K562 (cell line): Measurements from ENCODE around the gene ALDH16A1. TPM values are rescaled to one million over a fixed set of nuclear protein-coding genes. Genes with fewer than 3 reads are reported as not detected.

Source experiments
- ATF3 ChIP-seq, 2 experiments: fragments of 450-650 bp in 1 of 2; sonication (generic) in 1 of 2; formaldehyde crosslinking in 1 of 2; IDR thresholded peaks in 1 of 2; conservative IDR thresholded peaks in 1 of 2; 2 replicates each; pipeline versions ENCODE4 v1.6.1 to v1.8.1; 2016 to 2023; ENCODE audit warnings: mild to moderate bottlenecking in 2 of 2, moderate library complexity in 2 of 2, inconsistent platforms in 1 of 2, missing genetic modification reagents in 1 of 2
- BCLAF1 ChIP-seq, 2 experiments: fragments of 450-650 bp in 1 of 2; IDR thresholded peaks; 2 replicates each; pipeline ENCODE4 v1.6.1; 2011 to 2017; ENCODE audit warnings: low read depth in 2 of 2, antibody characterized with exemption in 1 of 2, borderline replicate concordance in 1 of 2, low read length in 1 of 2, mild to moderate bottlenecking in 1 of 2, mixed read lengths in 1 of 2; ENCODE audit not compliant: control insufficient read depth in 1 of 2
- CREB3 ChIP-seq: fragments of 450-650 bp; conservative IDR thresholded peaks from 2 replicates; pipeline ENCODE4 v1.6.1; 2016; ENCODE audit warnings: missing genetic modification characterization, low read depth, mild to moderate bottlenecking, missing compliant biosample characterization, moderate library complexity
- E2F6 ChIP-seq, 2 experiments: IDR thresholded peaks; 2 replicates each; pipeline ENCODE4 v1.6.1; 2011; ENCODE audit warnings: borderline replicate concordance in 1 of 2, control low read depth in 1 of 2, low read depth in 1 of 2, low read length in 1 of 2, mild to moderate bottlenecking in 1 of 2, mixed read lengths in 1 of 2, moderate library complexity in 1 of 2; ENCODE audit not compliant: insufficient read depth in 1 of 2, insufficient read length in 1 of 2, poor library complexity in 1 of 2, severe bottlenecking in 1 of 2; ENCODE audit errors: extremely low read depth in 1 of 2
- GTF2A2 ChIP-seq: IDR thresholded peaks from 2 replicates; pipeline ENCODE4 v1.6.1; 2016; ENCODE audit warnings: mild to moderate bottlenecking, missing genetic modification characterization, missing compliant biosample characterization
- TCFL5 ChIP-seq: fragments of 250-450 bp; sonication (Bioruptor Pico); conservative IDR thresholded peaks from 2 replicates; pipeline ENCODE4 v1.6.1; 2021; ENCODE audit warnings: mild to moderate bottlenecking, moderate library complexity, matching md5 sums
- polyA plus RNA-seq, 8 experiments: library from polyadenylated mRNA; depleted of rRNA in 4 of 8; stranded (reverse) in 5 of 8; unstranded in 3 of 8; fragments of >200 nt; fragmentation: Nextera tagmentation in 2 of 8; fragmentation: Illumina TruSeq in 1 of 8; extraction: Ambion mirVana in 2 of 8; extraction: Trizol in 1 of 8; gene quantifications; 2 replicates each; pipeline versions ENCODE4 v1.2.1 to v1.2.3, GENCODE V29; 2011 to 2014; ENCODE audit warnings: inconsistent platforms in 1 of 8, missing spikeins in 1 of 8
- total RNA-seq, 7 experiments: library from RNA; depleted of rRNA in 6 of 7; stranded (reverse); fragments of >200 nt in 6 of 7; fragmentation: Illumina TruSeq in 2 of 7; extraction: Trizol in 2 of 7; gene quantifications; 2 replicates each; pipeline versions ENCODE4 v1.2.1 to v1.2.3, GENCODE V29; 2011 to 2021; ENCODE audit warnings: low replicate concordance in 1 of 7

Gene ALDH16A1
- total and polyA plus RNA-seq, 9 of the 15 experiments (the other 6 are each of a cell fraction or from before 2014, with no cell fraction given) = 2.2 to 52.2 (median 7.6) TPM

GRCh38 chr19:49427855-49428546 is 25.0 kb upstream of the ALDH16A1 start (continued):
- no peak for TF ChIP-seq BCLAF1 (IDR thresholded peaks at IDR 0.05; ENCODE audit: borderline replicate concordance in 1 of 2, control insufficient read depth in 1 of 2, low read depth in 2 of 2, low read length in 1 of 2)
- TF ChIP-seq CREB3 (tag) = no peak
- TF ChIP-seq GTF2A2 (tag) = no peak
- peak; percentile 93 for TF ChIP-seq E2F6 (IDR thresholded peaks at IDR 0.05; ENCODE audit: borderline replicate concordance in 1 of 2, extremely low read depth in 1 of 2, insufficient read depth in 1 of 2, insufficient read length in 1 of 2, low read depth in 1 of 2, low read length in 1 of 2, poor library complexity in 1 of 2, severe bottlenecking in 1 of 2)
- no peak for TF ChIP-seq ATF3 (IDR thresholded peaks at IDR 0.05)
- TF ChIP-seq ATF3 (CRISPR knock-in tag; conservative IDR thresholded peaks at IDR 0.05) = no peak
- no peak for TF ChIP-seq TCFL5 (CRISPR knock-in tag)
